GM10847 (cell line): ENCODE data around the gene THAP2.
A peak's percentile ranks its signal among the peaks of the same experiment; 100 is the strongest.

ENCODE experiments used
- POLR2A ChIP-seq: IDR thresholded peaks from 2 replicates; pipeline ENCODE4 v1.6.1; 2011; ENCODE audit not compliant: insufficient read length; ENCODE audit errors: extremely low read depth

Gene THAP2

DNA sequence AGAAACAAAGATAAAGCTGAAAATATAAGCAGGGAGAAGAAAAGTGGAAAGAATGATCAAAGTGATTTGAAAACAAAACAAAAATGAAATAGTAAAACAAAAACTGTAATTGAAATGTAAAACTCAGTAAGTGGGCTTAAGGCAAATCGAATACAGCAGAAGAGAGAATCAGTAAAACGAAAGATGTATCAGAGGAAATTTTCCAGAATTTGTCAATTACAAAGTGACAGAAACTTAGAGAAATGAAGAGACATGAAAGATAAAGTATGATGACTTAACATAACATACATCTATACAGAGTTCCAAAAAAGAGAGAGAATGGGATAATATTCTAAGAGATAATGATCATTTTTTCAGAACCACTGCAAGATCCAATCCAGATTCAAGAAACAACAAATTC, 11.0 kb upstream of the THAP2 start:
- TF ChIP-seq POLR2A: no peak

DNA sequence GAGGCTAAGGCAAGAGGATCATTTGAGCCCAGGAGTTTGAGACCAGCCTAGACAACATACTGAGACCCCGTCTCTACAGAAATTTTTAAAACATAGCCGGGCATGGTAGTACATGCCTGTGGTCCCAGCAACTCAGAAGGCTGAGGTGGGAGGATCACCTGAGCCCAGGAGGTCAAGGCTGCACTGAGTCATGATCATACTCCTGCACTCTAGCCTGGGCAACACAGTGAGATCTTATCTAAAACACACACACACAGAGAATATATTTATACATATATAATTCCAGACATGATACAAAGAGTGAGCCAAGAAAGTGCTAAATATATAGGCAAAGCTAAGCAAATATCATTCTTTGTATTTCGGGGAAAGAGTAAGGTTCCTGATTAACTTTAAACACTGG, 9.9 kb upstream of the THAP2 start:
- TF ChIP-seq POLR2A: no peak

DNA sequence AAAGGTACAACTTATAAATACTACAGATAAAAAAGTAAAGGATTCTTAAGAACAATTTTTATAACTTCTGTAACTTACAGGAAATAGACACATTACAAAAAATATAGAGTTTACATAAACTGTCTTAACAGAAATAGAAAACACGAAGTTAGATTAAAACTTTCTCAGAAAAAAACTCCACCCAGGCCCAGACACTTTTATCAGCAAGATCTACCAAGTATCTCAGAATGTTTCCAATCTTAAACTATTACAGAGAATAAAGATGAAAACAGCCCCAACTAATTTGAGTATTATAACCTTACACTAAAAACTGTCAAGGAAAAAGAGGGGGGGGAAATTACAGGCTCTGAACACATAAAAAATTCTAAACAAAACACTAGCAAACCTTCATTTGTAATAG, 8.6 kb upstream of the THAP2 start:
- no peak for TF ChIP-seq POLR2A

DNA sequence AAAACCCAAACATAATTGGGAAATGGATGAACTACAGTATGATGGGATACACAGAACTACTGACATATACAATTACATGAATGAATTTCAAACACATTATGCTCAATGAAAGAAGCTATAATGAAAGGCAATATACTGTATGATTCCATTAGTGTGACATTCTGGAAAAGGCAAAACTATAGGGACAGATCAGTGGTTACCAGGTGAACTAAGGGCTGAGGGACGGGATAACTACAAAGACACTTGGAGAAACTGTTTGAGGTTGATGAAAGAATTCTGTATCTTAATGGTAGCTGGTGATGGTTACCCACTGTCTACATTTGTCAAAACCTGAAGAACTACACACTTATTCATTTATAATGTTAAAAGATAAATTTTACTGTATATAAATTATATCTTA, 8.2 kb upstream of the THAP2 start:
- TF ChIP-seq POLR2A: no peak

DNA sequence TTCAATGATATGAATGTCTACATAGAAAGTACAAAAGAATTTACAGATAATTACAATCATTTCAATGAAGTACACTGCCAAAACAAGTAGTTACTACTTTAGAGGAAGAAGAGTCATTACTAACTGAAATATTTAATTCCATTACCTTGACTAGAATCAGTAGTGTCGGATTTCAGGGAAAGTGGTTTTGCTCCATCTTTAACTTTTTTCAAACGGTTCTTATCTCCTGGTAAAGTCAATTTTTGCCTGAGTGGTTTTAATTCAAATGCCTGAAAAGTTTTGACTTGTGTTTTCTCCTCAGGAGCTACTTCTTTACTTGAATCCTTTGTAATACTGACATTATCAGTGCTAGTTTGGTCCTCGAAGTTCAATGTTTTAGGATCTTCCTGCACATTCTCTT, 7.4 kb upstream of the THAP2 start:
- no peak for TF ChIP-seq POLR2A

DNA sequence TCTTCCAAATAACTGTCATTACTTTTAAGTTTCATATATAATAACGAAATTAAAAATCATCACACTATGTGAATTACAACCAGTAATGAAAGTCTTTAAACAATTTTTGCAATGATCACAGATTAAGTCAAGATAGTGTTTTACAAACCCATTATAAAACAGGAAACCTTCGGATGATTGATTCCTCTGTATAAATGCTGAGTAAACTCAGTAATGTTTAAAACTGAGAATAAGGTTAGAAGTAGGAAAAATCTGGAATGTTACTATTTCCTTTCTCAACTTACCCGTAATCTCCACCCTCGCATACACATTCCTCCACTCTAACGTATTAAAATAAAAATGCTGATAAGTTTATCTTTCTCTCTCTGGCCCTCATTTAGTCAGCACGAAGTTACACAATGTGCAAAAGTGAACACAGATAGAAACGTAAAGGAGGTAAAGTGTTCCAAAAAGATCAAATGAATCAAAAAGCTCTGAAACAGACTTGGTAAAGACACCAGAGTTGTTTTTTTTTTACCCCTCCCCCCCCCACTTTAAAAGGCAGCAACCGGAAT, 2.0 kb upstream of the THAP2 start:
- no peak for TF ChIP-seq POLR2A

DNA sequence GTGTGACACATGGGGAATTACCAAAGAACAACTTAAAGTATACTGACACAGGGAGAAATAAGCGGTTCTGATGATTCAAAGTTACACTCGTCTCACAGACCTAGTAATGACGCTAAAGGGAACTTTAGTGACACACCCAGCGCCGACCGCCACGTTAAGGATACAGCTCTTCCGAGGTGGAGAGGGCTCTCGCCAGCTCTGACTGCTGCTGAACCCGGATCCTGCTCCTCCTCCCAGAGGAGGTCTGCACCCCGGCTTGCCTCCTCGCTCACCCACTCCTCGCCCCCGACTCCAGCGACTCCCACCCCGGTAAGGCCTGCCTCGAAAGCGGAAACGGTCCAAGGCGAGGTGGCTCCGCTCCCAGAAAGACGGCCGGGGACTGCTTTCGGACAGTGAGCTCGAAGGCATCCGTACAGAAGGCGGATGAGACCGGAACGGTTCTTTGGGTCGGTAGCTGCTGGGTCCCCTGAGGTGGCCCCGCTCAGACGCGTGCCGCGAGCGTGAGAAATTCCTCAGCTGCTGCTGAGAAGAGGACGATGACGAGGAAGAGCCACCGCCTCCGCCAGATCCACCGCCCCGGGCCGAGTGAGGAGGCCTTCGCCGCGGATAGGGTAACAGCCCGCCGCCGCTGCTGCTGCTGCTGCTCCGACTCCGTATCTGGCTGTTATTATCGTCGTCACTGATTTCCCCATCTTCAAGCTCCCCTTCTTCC, 1.1 kb upstream of the THAP2 start:
- peak; percentile 15 for TF ChIP-seq POLR2A

DNA sequence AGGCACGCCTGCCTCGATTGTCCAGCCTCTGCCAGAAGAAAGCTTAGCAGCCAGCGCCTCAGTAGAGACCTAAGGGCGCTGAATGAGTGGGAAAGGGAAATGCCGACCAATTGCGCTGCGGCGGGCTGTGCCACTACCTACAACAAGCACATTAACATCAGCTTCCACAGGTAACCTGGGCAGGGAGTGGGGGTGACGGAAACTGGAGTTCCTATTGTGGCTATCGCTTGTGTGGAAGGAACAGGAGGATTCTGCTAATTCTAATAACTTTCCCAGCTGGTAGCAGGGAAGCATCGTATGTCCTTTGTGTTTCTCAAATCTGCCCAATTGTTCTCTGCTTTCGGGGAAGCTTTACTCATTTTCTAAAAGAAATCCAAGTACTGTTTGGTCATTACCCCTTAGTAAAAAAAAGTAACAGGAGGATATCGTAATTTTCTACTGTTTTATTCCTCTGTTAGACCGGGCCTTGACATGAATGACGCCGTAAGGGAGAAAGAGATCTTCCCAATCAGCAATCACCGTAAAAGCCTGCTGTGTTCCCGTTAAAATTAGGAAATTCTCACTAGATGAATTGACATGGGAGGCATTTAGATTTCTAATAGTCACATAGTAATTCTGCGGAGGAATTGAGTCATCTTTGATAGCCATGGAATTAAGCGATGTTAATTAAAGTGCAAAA, 449 bp downstream of the THAP2 start:
- no peak for TF ChIP-seq POLR2A

DNA sequence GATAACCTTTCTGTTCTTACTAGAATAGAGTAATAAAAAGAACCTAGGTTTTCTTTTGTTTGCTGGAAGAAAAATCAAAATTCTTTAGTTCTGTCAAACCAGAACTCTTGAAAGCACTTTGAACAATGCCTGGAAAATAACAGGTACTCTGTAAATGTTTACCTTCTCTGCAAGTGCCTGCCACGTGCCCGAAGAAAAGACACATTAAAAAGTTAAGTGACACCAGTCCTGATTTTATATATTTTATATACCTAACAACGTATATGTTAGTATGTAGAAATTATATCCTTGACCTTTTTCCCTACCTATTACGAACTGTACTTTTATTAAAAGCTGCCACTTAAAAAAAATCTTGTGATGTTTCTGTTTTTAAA, 976 bp downstream of the THAP2 start:
- TF ChIP-seq POLR2A: no peak

DNA sequence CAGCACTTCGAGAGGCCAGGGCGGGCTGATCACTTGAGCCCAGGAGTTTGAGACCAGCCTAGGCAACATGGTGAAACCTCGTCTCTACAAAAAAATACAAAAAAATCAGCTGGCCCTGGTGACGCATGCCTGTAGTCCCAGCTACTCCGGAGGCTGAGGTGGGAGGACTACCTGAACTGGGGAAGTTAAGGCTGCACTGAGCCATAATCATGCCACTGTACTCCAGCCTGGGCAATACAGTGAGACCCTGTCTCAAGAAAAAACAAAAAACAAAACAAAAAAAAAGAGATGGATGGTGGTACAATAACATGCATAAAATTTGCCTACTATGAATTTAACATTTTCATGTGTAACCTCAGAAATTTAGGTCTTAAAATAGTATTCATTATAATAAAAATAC, 2.2 kb downstream of the THAP2 start:
- TF ChIP-seq POLR2A: no peak

DNA sequence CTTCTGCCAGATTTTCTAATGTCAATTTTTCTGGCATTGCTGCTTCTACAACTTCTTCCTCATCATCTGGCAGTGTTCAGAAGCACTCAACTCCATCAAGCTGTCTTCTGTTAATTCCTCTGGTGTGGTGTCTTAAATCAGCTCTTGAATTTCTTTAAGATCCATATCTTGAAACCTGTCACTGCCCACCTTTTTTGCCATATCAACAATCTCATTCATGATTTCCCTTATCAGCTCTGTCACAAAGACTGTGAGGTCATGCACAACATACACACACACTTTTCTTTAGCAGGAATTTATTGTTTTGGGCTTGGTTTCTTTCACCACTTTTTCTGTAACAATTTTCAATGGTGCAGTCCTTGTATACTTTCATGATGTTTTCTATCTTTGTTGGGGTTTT, 7.2 kb downstream of the THAP2 start:
- no peak for TF ChIP-seq POLR2A

DNA sequence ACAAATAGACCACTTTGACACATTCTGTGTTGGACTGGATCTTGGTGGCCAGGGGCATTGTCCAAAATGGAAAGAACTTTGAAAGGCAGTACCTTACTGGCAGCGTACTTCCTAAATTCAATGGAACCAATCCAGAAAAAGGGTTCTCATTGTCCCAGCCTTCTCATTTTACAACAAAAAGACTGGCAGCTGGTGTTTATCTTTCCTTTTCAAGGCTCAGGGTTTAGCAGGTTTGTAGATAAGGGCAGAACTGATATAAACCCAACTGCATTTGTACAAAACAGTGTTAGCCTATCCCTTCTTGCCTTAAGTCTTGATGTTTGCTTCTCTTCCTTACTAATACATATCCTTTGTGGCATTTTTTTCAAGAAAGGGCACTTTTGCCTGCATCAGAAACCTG, 7.7 kb downstream of the THAP2 start:
- no peak for TF ChIP-seq POLR2A

DNA sequence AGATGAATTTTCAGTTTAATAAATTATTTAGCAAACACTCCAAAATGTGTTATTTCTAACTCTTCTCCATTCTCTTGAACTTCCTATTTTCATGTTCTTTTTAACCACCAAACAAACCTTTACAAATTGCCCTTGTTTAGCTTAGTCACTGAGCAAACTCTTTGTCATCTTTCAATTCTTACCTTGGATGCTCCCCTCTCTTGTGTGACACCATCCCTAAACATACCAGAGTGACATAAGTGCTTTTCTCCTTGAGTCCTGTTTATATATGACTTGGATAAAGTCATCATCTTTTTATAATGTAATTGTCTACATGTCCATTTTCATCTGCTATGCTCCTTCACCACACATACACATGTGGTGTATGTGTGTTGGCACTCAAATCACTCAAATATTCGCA, 18.4 kb downstream of the THAP2 start:
- no peak for TF ChIP-seq POLR2A

DNA sequence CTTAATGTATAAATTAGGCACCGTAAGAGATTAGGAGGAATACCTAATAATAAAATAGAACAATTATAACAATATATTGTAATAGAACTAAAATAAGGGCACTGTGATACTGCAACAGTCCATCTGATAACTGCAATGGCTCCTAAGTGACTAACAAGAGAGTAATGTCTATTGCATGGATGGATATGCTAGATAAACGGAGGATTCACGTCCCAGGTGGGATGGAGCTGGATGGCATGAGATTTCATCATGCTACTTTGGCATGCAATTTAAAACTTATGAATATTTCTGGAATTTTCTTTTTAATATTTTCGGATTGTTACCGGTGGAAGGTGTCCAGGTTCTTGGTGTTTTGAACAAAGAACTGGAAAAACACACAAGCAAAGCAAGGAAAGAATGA, 19.5 kb downstream of the THAP2 start:
- no peak for TF ChIP-seq POLR2A

DNA sequence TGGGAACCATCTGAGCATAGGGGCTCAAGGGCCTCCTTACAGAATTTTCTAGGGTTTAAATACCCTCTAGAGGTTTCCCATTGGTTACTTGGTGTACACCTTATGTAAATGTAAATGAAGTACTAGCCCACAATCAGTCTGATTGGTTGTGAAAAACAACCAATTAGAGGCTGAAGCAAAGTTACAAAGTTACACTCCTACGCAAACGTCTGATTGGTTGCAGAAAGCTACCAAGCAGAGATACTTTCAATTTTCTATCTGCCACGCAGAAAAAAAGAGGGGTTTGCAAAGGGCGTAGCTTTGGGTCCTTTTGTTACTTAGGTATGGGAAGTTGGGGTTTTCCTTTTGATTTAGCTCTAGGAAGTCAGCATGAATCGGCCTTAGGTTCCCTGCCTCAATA, 20.0 kb downstream of the THAP2 start:
- TF ChIP-seq POLR2A: no peak

DNA sequence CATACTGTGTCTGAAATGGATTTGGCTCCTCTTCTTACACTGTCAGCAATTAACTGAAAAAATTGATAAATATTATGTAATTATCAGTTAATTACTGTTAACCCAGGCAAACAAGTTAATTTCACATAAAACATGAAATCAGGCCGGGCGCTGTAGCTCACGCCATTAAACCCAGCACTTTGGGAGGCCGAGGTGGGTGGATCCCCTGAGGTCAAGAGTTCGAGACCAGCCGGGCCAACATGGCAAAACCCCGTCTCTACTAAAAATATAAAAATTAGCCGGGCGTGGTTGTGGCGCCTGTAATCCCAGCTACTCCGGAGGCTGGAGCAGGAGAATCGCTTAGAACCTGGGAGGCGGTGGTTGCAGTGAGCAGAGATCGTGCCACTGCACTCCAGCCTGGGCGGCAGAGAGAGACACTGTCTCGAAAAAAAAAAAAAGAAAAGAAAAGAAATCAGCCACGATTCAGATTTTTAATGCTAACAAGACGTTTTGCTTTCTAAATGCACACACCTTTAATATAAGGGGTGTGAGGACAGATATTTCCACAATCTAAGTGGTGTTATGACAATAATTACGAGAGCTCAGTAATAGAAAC, 21.3 kb downstream of the THAP2 start:
- TF ChIP-seq POLR2A: no peak
